Measurements from ENCODE around the gene ITM2C. TPM values are rescaled to one million over a fixed set of nuclear protein-coding genes. Genes with fewer than 3 reads are reported as not detected.

ITM2C gene
- total and polyA plus RNA-seq, 2 experiments from 2014 or later = 241 to 367 TPM

DNA sequence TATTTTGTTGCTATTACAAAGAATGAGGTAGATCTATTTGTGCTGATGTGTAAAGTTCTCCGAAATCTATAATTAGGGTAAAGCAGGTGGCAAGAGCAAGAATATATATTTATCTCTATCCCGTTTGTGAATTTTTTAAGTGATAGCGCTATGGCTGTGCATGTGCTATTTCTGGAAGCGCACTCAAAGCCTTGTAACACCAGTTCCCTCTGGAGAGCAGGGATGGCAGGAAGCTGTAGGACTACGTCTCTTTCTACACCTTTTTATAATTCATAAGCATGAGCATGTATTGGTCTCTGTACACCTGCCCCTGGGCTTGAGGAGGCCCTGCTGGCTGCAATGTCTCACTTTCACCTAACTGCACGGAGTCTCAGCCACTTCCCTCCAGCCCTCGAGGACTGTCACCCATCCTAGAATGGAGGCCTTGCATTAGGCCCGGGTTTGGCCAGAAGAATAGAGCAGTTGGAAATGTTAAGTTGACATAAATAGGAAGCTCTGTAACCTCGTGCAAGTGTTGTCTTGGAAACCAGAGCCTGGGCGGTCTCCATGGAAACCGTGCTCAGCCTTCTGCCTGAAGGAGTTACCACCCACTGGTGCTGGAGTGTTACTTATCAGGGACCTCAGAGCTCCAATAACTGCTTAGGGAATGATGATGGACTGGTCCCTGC, 20.9 kb downstream of the ITM2C start:
- Histone ChIP-seq H3K36me3 (ENCODE audit: insufficient read depth) (no peaks in the 10 kb centered on the region), H3K4me3 (no peak overlapping the region), H3K4me2 (no peak overlapping the region), H3K27me3 (ENCODE audit: insufficient read depth) (no peaks in the 10 kb centered on the region), H4K20me1 (replicated peaks; ENCODE audit: insufficient read depth) (no peaks in the 10 kb centered on the region), H3K4me1 (ENCODE audit: insufficient read depth) (no peaks in the 10 kb centered on the region; the same call in 1 of the 2 replicates), H2AFZ (no peak overlapping the region), H3K79me2 (replicated peaks; ENCODE audit: insufficient read depth) (no peaks in the 10 kb centered on the region), H3F3A (replicated peaks; ENCODE audit: low read depth) (no peaks in the 10 kb centered on the region), H3K27ac (ENCODE audit: low read depth) (no peak overlapping the region), H3K9me2 (ENCODE audit: insufficient read depth) (no peaks in the 10 kb centered on the region)
- DNase-seq (ENCODE audit: low spot score) = peak; percentile 75
- no peak for TF ChIP-seq ZNF114 (CRISPR knock-in tag; IDR thresholded peaks at IDR 0.05)
- no peak for TF ChIP-seq ETS1 (IDR thresholded peaks at IDR 0.05)
- no peak for TF ChIP-seq NANOG (IDR thresholded peaks at IDR 0.05; ENCODE audit: borderline replicate concordance)
- TF ChIP-seq STAT1 (IDR thresholded peaks at IDR 0.05; ENCODE audit: unreplicated experiment) = no peak
- TF ChIP-seq EZH2phosphoT487 (IDR thresholded peaks at IDR 0.05; ENCODE audit: unreplicated experiment) = no peak
- ATAC-seq = peak; percentile 73
- no peaks in the 10 kb centered on the region for H3K9me3 Mint-ChIP-seq
- H3K36me3 Mint-ChIP-seq (ENCODE audit: low read depth) = peaks cover 3% of the 10 kb centered on the region; the same call in 2 of the 3 replicates
- H3K27ac Mint-ChIP-seq = no peak overlapping the region
- H3K27me3 Mint-ChIP-seq (ENCODE audit: insufficient read depth, low read depth, poor library complexity) = peaks cover 2% of the 10 kb centered on the region
- H3K4me3 Mint-ChIP-seq = no peak overlapping the region
- peaks cover 24% of the 10 kb centered on the region for H3K4me1 Mint-ChIP-seq

DNA sequence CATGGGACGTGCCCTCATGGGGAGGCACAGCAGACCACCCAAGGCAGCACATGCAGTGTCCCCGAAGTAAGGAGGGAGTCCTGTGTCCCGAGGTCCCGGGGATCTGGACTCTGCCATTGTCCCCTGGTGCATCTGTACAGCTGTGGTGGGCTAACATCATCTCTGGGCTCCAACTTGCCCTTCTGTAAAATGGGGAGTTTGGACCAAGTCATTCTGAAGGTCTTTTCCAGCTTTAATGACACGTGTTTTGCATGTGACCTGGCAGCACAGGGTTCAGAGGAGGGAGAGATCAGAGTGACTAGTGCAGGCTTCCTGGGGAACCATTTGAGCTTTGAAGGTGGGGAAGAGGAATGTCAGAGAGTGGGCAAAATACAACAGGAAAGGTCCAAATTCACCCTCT, 21.5 kb downstream of the ITM2C start:
- no peak; the same call in 1 of the 3 replicates for ATAC-seq
- peak overlapping the region; percentile 74 for H2AFZ ChIP-seq
- Mint-ChIP-seq H3K9me3 (no peaks in the 10 kb centered on the region), H3K4me1 (peaks cover 24% of the 10 kb centered on the region), H3K36me3 (ENCODE audit: low read depth) (no peaks in the 10 kb centered on the region; the same call in 2 of the 3 replicates), H3K4me3 (no peak overlapping the region), H3K27me3 (ENCODE audit: insufficient read depth, low read depth, poor library complexity) (peaks cover 2% of the 10 kb centered on the region), H3K27ac (peak overlapping the region; percentile 12; the same call in 1 of the 2 replicates)
- H3K9me2 ChIP-seq (ENCODE audit: insufficient read depth) = no peaks in the 10 kb centered on the region
- H3K79me2 ChIP-seq (replicated peaks; ENCODE audit: insufficient read depth) = no peaks in the 10 kb centered on the region
- H3K4me1 ChIP-seq (ENCODE audit: insufficient read depth) = no peaks in the 10 kb centered on the region; the same call in 1 of the 2 replicates
- no peak for DNase-seq (ENCODE audit: low spot score)
- H4K20me1 ChIP-seq (replicated peaks; ENCODE audit: insufficient read depth) = no peaks in the 10 kb centered on the region
- H3K36me3 ChIP-seq (ENCODE audit: insufficient read depth) = no peaks in the 10 kb centered on the region
- H3K4me3 ChIP-seq = no peak overlapping the region
- no peak overlapping the region for H3K4me2 ChIP-seq
- H3K27ac ChIP-seq (ENCODE audit: low read depth) = no peak overlapping the region
- H3K27me3 ChIP-seq (ENCODE audit: insufficient read depth) = no peaks in the 10 kb centered on the region
- H3F3A ChIP-seq (replicated peaks; ENCODE audit: low read depth) = no peaks in the 10 kb centered on the region
- TF ChIP-seq CREB1 (CRISPR knock-in tag; IDR thresholded peaks at IDR 0.05; ENCODE audit: low read depth) (no peak), STAT1 (IDR thresholded peaks at IDR 0.05; ENCODE audit: unreplicated experiment) (no peak), ZNF462 (CRISPR knock-in tag; IDR thresholded peaks at IDR 0.05) (no peak), EZH2 (IDR thresholded peaks at IDR 0.05; ENCODE audit: low read depth, unreplicated experiment) (no peak), NANOG (IDR thresholded peaks at IDR 0.05; ENCODE audit: borderline replicate concordance) (no peak), JUNB (IDR thresholded peaks at IDR 0.05; ENCODE audit: unreplicated experiment) (no peak), ZNF114 (CRISPR knock-in tag; IDR thresholded peaks at IDR 0.05) (no peak)
- TF ChIP-seq, protein P1, sequence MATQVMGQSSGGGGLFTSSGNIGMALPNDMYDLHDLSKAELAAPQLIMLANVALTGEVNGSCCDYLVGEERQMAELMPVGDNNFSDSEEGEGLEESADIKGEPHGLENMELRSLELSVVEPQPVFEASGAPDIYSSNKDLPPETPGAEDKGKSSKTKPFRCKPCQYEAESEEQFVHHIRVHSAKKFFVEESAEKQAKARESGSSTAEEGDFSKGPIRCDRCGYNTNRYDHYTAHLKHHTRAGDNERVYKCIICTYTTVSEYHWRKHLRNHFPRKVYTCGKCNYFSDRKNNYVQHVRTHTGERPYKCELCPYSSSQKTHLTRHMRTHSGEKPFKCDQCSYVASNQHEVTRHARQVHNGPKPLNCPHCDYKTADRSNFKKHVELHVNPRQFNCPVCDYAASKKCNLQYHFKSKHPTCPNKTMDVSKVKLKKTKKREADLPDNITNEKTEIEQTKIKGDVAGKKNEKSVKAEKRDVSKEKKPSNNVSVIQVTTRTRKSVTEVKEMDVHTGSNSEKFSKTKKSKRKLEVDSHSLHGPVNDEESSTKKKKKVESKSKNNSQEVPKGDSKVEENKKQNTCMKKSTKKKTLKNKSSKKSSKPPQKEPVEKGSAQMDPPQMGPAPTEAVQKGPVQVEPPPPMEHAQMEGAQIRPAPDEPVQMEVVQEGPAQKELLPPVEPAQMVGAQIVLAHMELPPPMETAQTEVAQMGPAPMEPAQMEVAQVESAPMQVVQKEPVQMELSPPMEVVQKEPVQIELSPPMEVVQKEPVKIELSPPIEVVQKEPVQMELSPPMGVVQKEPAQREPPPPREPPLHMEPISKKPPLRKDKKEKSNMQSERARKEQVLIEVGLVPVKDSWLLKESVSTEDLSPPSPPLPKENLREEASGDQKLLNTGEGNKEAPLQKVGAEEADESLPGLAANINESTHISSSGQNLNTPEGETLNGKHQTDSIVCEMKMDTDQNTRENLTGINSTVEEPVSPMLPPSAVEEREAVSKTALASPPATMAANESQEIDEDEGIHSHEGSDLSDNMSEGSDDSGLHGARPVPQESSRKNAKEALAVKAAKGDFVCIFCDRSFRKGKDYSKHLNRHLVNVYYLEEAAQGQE (IDR thresholded peaks at IDR 0.05; ENCODE audit: unreplicated experiment) = no peak
